ENCODE results near the gene DPH5.
"Not testable (repeated sequence)": the region's sequence is repeated elsewhere in the genome, so short reads cannot be mapped to it uniquely, and the experiment has no call there.

The DPH5 gene

GRCh38 chr1:100955322-100955721, 70.3 kb downstream of the DPH5 start:
- no peak for TF ChIP-seq CTCF (IDR thresholded peaks at IDR 0.05; ENCODE audit: insufficient read depth, low read depth, low read length, missing control alignments)
- DNase-seq (ENCODE audit: low read depth): no peak
- no peak overlapping the region for H3K4me3 ChIP-seq (ENCODE audit: low read depth, low read length)

- DNase-seq (ENCODE audit: low read depth): no peak
- H3K4me3 ChIP-seq (ENCODE audit: low read depth, low read length): no peak overlapping the region
- no peak for TF ChIP-seq CTCF (IDR thresholded peaks at IDR 0.05; ENCODE audit: insufficient read depth, low read depth, low read length, missing control alignments)
These were observed 71.4 kb downstream of the DPH5 start for GRCh38 chr1:100953960-100954730.

GRCh38 chr1:100952970-100953369, 72.6 kb downstream of the DPH5 start:
- not testable (repeated sequence) for H3K4me3 ChIP-seq (ENCODE audit: low read depth, low read length); DNase-seq (ENCODE audit: low read depth)

GRCh38 chr1:100952104-100952745, 73.4 kb downstream of the DPH5 start:
- no peak for TF ChIP-seq CTCF (IDR thresholded peaks at IDR 0.05; ENCODE audit: insufficient read depth, low read depth, low read length, missing control alignments)
- no peak for DNase-seq (ENCODE audit: low read depth)
- no peak overlapping the region for H3K4me3 ChIP-seq (ENCODE audit: low read depth, low read length)

- no peak for TF ChIP-seq CTCF (IDR thresholded peaks at IDR 0.05; ENCODE audit: insufficient read depth, low read depth, low read length, missing control alignments)
- no peak overlapping the region for H3K4me3 ChIP-seq (ENCODE audit: low read depth, low read length)
These were observed 74.8 kb downstream of the DPH5 start for GRCh38 chr1:100950781-100951180.

GRCh38 chr1:100950337-100950736, 75.2 kb downstream of the DPH5 start:
- no peak overlapping the region for H3K4me3 ChIP-seq (ENCODE audit: low read depth, low read length)
- no peak for TF ChIP-seq CTCF (IDR thresholded peaks at IDR 0.05; ENCODE audit: insufficient read depth, low read depth, low read length, missing control alignments)

More at GRCh38 chr1:100950781-100951180, 74.8 kb downstream of the DPH5 start:
- no peak for DNase-seq (ENCODE audit: low read depth)

GRCh38 chr1:100949515-100950158, 75.9 kb downstream of the DPH5 start:
- H3K4me3 ChIP-seq (ENCODE audit: low read depth, low read length): not testable (repeated sequence)
- DNase-seq (ENCODE audit: low read depth): peak; percentile 86

More at GRCh38 chr1:100950337-100950736, 75.2 kb downstream of the DPH5 start:
- DNase-seq (ENCODE audit: low read depth): no peak

- H3K4me3 ChIP-seq (ENCODE audit: low read depth, low read length); DNase-seq (ENCODE audit: low read depth): not testable (repeated sequence)
These were observed 76.7 kb downstream of the DPH5 start for GRCh38 chr1:100948721-100949405.

GRCh38 chr1:100947816-100948215, 77.8 kb downstream of the DPH5 start:
- not testable (repeated sequence) for H3K4me3 ChIP-seq (ENCODE audit: low read depth, low read length); DNase-seq (ENCODE audit: low read depth)

- not testable (repeated sequence) for DNase-seq (ENCODE audit: low read depth)
These were observed 79.5 kb downstream of the DPH5 start for GRCh38 chr1:100946064-100946463.

More at GRCh38 chr1:100946064-100946463, 79.5 kb downstream of the DPH5 start:
- H3K4me3 ChIP-seq (ENCODE audit: low read depth, low read length): not testable (repeated sequence)
